ENCODE measurements around the gene NLRP7. TPM values are rescaled to one million over a fixed set of nuclear protein-coding genes. Genes with fewer than 3 reads are reported as not detected.

Gene NLRP7
- total and polyA plus RNA-seq, 2 donors (not counting 3 experiments of a cell fraction or from before 2014, with no cell fraction given) = not detected

DNA sequence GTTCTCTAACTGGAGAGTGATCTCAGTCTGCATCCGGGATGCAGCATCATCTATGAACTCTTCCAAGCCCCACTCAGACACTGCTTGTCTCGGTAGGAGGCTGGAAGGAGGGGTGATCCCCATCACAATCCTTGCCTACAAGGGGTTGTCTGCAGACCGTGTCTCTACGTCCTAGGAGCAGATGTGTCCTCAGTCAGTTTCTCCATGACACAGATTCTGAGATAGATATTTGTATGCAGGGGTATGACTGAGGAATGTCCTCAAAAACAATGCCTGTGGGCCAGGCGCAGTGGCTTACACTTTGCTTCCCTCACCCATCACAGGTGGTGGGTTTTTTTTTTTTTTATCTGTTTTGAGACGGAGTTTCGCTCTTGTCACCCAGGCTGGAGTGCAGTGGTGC lies 40.5 kb downstream of the NLRP7 start:
- Histone ChIP-seq H3K79me2 (ENCODE audit: control insufficient read depth, insufficient read depth, low read length) (no peaks in the 10 kb centered on the region), H3K36me3 (ENCODE audit: control insufficient read depth in 2 of 2, extremely low read depth in 1 of 2, insufficient read depth in 2 of 2, low read length in 2 of 2) (no peaks in the 10 kb centered on the region)
- no peak for FAIRE-seq

DNA sequence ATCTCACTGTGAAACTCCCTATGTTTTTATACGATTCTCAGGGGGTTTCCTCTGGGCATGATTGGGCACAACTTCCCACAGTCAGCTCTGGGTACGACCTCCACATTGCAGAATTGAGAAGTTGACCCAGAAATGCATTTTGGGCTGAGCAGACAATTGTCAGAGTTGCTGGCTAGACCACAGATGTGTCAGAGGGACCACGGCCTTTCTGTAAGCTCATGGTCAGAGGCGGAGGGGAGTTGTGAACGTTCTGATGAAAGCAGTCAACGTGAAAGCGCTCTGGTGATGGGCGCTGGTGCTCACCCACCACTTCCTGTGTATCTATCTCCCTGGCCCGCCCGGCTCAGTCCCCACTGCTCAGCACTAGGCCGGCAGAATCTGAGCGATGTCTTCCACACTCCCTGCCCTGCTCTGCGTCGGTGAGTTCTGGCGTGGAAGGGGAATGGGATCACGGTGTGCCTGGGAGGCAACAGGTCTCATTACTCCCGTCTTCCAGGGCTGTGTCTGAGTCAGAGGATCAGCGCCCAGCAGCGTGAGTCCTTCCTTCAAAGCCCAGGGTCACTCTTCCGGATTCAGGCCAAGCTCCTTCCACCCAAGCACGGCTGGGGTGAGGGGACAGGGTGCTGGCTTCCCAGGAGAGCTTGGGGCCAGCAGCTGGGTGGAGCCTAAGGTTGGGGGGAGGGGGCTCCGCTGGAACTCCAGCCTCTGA lies 41.4 kb downstream of the NLRP7 start, which contains the start of gene NCR1:
Gene NCR1, plus strand, starts transcription at position 346 of the 709 bp plus-strand sequence. Its CDS starts 40 bp downstream, at position 386.
- H3K79me2 ChIP-seq (ENCODE audit: control insufficient read depth, insufficient read depth, low read length) = no peaks in the 10 kb centered on the region
- intact Hi-C loops (cut with micrococcal nuclease) = no loop called here
- no peak within 1 kb of the TSS for H3K9ac ChIP-seq (replicated peaks; ENCODE audit: extremely low read depth, insufficient read depth, low read length)
- no peaks in the 10 kb centered on the region for H4K20me1 ChIP-seq (replicated peaks; ENCODE audit: control insufficient read depth, extremely low read depth, insufficient read depth, low read length)
- no peaks in the 10 kb centered on the region for H3K9me1 ChIP-seq (replicated peaks; ENCODE audit: control insufficient read depth, extremely low read depth, insufficient read depth, low read length)
- TF ChIP-seq, protein P1, sequence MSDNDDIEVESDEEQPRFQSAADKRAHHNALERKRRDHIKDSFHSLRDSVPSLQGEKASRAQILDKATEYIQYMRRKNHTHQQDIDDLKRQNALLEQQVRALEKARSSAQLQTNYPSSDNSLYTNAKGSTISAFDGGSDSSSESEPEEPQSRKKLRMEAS (IDR thresholded peaks at IDR 0.05; ENCODE audit: insufficient read depth, insufficient read length) = no peak
- TF ChIP-seq POLR2A (IDR thresholded peaks at IDR 0.05; ENCODE audit: low read depth, low read length) (no peak), FOS (IDR thresholded peaks at IDR 0.05; ENCODE audit: borderline replicate concordance, insufficient read depth, low read length) (no peak), JUN (IDR thresholded peaks at IDR 0.05; ENCODE audit: borderline replicate concordance, insufficient read depth, insufficient read length, low read depth) (no peak), EZH2 (IDR thresholded peaks at IDR 0.05; ENCODE audit: borderline replicate concordance, low read depth, low read length, severe bottlenecking) (no peak), MYC (IDR thresholded peaks at IDR 0.05; ENCODE audit: low read depth, low read length) (no peak), GATA2 (IDR thresholded peaks at IDR 0.05; ENCODE audit: insufficient read depth, insufficient read length, low read depth, low read length) (no peak), POLR2AphosphoS5 (IDR thresholded peaks at IDR 0.05; ENCODE audit: insufficient read depth, low read depth, low read length) (no peak)
- TF ChIP-seq, protein P2, sequence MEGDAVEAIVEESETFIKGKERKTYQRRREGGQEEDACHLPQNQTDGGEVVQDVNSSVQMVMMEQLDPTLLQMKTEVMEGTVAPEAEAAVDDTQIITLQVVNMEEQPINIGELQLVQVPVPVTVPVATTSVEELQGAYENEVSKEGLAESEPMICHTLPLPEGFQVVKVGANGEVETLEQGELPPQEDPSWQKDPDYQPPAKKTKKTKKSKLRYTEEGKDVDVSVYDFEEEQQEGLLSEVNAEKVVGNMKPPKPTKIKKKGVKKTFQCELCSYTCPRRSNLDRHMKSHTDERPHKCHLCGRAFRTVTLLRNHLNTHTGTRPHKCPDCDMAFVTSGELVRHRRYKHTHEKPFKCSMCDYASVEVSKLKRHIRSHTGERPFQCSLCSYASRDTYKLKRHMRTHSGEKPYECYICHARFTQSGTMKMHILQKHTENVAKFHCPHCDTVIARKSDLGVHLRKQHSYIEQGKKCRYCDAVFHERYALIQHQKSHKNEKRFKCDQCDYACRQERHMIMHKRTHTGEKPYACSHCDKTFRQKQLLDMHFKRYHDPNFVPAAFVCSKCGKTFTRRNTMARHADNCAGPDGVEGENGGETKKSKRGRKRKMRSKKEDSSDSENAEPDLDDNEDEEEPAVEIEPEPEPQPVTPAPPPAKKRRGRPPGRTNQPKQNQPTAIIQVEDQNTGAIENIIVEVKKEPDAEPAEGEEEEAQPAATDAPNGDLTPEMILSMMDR (IDR thresholded peaks at IDR 0.05; ENCODE audit: extremely low read depth in 1 of 2, insufficient read depth in 1 of 2, low read depth in 1 of 2, low read length in 2 of 2) = no peak
- H3K9me3 ChIP-seq (replicated peaks; ENCODE audit: control insufficient read depth, insufficient read depth, low read length) = no peaks in the 10 kb centered on the region
- H3K4me2 ChIP-seq (ENCODE audit: insufficient read depth, low read length) = no peak within 1 kb of the TSS
- no peak within 1 kb of the TSS for H3K4me3 ChIP-seq (replicated peaks in 1 of 3; ENCODE audit: insufficient read depth in 1 of 3, low read depth in 1 of 3, low read length in 3 of 3)
- ChIA-PET POLR2A (no interaction called here), CTCF (interaction anchor here (1.1 kb wide), 1 partner anchor 25 kb away, joined by 3 read pairs; no protein-coding TSS in a partner anchor)
- H3K27me3 ChIP-seq (ENCODE audit: control insufficient read depth in 2 of 2, insufficient read depth in 2 of 2, low read length in 2 of 2) = no peaks in the 10 kb centered on the region
- FAIRE-seq (no peak), DNase-seq (ENCODE audit: low read depth, low spot score) (peak; percentile 37)
- H3K27ac ChIP-seq (ENCODE audit: insufficient read depth, low read depth, low read length) = no peak within 1 kb of the TSS
- BruUV-seq (replicated peaks) = no TSS peak
- H3K36me3 ChIP-seq (ENCODE audit: control insufficient read depth in 2 of 2, extremely low read depth in 1 of 2, insufficient read depth in 2 of 2, low read length in 2 of 2) = no peaks in the 10 kb centered on the region
- H3K4me1 ChIP-seq (ENCODE audit: control insufficient read depth, extremely low read depth, insufficient read depth, low read length) = no peaks in the 10 kb centered on the region
- dilution Hi-C loops (cut with MboI; ENCODE audit: extremely low pct_ligation_motif_present, low sequenced_read_pairs) = no loop called here
- no peak within 1 kb of the TSS for H2AFZ ChIP-seq (ENCODE audit: low read depth, low read length)

More for the DNA sequence above, 40.5 kb downstream of the NLRP7 start:
- no peak overlapping the region for H3K27ac ChIP-seq (ENCODE audit: insufficient read depth, low read depth, low read length)
- no TSS peak for BruUV-seq (replicated peaks)
- no peak for DNase-seq (ENCODE audit: low read depth, low spot score)
- H4K20me1 ChIP-seq (replicated peaks; ENCODE audit: control insufficient read depth, extremely low read depth, insufficient read depth, low read length) = no peaks in the 10 kb centered on the region
- H3K4me1 ChIP-seq (ENCODE audit: control insufficient read depth, extremely low read depth, insufficient read depth, low read length) = no peaks in the 10 kb centered on the region
- CTCF ChIA-PET = no interaction called here
- no peak for TF ChIP-seq FOS (IDR thresholded peaks at IDR 0.05; ENCODE audit: borderline replicate concordance, insufficient read depth, low read length)
- no peak overlapping the region for H3K4me3 ChIP-seq (replicated peaks in 1 of 3; ENCODE audit: insufficient read depth in 1 of 3, low read depth in 1 of 3, low read length in 3 of 3)
- H3K9ac ChIP-seq (replicated peaks; ENCODE audit: extremely low read depth, insufficient read depth, low read length) = no peak overlapping the region
- no peak overlapping the region for H3K4me2 ChIP-seq (ENCODE audit: insufficient read depth, low read length)
- H3K27me3 ChIP-seq (ENCODE audit: control insufficient read depth in 2 of 2, insufficient read depth in 2 of 2, low read length in 2 of 2) = no peaks in the 10 kb centered on the region
- POLR2A ChIA-PET = no interaction called here
- no peak overlapping the region for H2AFZ ChIP-seq (ENCODE audit: low read depth, low read length)
- H3K9me3 ChIP-seq (replicated peaks; ENCODE audit: control insufficient read depth, insufficient read depth, low read length) = no peaks in the 10 kb centered on the region
- no peaks in the 10 kb centered on the region for H3K9me1 ChIP-seq (replicated peaks; ENCODE audit: control insufficient read depth, extremely low read depth, insufficient read depth, low read length)
- dilution Hi-C loops (cut with MboI; ENCODE audit: extremely low pct_ligation_motif_present, low sequenced_read_pairs) = no loop called here
- intact Hi-C loops (cut with micrococcal nuclease) = no loop called here
